HG03025 (cell line): Measurements from ENCODE around the gene MT1H.
"Not testable (repeated sequence)": the region's sequence is repeated elsewhere in the genome, so short reads cannot be mapped to it uniquely, and the experiment has no call there.

Experiments used
- ATAC-seq: cut with Tn5 transposase; IDR thresholded peaks from one replicate; pipeline ENCODE4 v1.9.1; 2021; ENCODE audit warnings: mild to moderate bottlenecking, moderate library complexity; ENCODE audit not compliant: unreplicated experiment, low FRiP score

The MT1H gene

DNA sequence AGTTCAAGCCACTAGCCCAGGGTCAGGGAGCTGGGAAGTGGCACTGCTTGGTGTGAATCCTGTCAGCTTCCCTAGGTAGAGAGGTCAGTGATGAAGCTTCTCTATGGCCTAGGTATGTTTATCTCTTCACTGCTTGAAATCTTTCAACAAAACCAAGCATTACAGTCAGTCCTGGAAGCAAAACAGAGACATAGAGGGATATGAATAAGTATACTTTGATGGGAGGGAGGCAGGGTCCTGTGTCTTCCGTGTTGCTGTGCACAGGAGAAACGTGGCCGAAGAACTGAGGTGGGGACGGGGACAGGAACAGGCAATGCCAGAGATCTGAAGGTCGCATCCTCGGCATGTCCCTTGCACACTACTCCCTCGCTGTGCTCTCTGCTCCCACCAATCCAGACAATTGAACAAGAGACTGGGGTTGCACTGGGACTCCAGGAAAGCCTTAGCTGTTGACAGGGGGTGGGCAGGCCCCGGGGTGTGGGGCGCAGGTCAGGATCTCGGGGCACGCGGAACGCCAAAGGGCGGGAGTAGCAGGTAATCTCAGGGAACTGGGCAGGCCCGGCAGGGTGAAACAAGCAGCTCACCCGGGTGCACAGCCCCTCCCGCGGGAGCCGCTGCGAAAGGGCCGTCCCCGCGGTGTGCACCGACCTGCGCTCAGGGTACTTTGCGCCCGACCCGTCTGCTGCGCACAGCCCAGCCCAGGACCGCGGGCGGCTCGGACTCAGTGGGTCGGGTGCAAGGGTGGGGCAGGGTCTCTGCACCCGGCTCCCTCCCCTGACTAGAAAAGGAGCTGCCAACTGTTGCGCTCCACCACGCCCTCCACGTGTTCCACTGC, at the start of gene MT1H:
TSS of gene MT1H (plus strand) at position 810 of the 835 bp plus-strand sequence. CDS start 71 bp downstream, outside the sequence.
- ATAC-seq = no peak

DNA sequence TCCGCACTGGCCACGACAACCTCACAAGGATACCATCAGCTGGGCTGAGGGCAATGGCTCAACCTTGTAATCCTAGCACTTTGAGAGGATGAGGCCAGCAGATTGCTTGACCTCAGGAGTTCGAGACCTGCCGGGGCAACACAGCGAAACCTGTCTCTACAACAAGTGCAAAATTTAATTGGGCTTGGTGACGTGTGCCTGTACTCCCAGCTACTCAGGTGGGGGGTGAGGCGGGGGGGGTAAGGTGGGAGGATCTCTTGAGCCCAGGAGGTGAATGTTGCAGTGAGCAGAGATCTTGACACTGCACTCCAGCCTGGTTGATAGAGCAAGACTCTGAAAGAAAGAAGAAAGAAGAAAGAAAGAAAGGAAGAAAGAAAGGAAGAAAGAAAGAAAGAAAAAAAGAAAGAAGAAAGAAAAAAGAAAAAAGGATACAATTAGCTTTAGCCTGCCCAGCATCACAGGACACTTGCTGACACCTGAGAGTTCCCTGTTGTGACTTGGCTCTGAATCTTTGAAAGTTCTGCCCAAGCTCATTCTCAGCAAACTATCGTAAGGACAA, 49.2 kb upstream of the MT1H start:
- ATAC-seq = no peak

DNA sequence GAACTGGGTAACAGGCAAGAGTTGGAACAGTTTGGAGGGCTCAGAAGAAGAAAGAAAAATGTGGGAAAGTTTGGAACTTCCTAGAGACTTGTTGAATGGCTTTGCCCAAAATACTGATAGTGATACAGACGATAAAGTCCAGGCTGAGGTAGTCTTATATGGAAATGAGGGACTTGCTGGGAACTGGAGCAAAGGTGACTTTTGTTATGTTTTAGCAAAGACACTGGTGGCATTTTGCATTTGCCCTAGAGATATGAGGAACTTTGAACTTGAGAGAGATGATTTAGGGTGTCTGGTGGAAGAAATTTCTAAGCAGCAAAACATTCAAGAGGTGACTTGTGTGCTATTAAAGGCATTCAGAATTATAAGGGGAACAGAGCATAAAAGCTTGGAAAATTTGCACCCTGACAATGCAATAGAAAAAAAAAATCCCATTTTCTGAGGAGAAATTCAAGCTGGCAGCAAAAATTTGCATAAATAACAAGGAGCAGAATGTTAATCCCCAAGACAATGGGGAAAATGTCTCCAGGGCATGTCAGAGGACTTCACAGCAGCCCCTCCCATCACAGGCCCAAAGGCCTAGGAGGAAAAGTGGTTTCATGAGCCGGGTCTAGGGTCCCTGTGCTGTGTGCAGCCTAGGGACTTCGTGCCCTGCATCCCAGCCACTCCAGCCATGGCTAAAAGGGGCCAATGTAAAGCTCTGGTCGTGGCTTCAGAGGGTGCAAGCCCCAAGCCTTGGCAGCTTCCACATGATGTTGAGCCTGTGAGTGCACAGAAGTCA, 47.8 kb upstream of the MT1H start:
- not testable (repeated sequence) for ATAC-seq

DNA sequence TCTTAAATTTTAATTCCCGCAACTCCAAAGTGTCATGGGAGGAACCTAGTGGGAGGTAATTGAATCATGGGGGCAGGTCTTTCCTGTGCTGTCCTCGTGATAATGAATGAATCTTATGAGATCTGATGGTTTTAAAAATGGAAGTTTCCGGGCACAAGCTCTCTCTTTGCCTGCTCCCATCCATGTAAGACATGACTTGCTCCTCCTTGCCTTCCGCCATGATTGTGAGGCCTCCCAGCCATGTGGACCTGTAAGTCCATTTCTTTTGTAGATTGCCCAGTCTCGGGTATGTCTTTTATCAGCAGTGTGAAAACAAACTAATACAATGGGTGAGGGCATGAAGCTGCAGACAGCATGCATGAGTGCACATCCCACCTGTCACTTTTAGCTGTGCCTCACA, 46.4 kb upstream of the MT1H start:
- ATAC-seq = not testable (repeated sequence)

DNA sequence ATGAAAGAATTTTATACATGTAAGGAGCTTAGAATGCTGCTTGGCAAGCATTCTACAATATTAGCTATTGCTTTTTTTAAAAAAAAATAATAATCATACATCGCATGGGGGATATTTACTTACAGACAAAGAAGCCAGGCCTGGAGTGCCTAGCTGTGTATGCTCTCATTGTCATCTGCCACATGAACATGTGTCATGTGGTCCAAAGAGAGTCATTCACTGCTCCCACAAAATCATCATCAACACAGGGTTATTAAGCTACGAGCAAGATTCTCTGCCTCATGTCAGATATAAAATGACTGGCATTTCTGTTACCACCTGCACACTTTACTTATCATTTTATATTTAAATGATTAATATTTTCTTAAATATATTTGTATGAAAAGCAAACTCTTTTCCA, 46.0 kb upstream of the MT1H start:
- ATAC-seq = no peak

DNA sequence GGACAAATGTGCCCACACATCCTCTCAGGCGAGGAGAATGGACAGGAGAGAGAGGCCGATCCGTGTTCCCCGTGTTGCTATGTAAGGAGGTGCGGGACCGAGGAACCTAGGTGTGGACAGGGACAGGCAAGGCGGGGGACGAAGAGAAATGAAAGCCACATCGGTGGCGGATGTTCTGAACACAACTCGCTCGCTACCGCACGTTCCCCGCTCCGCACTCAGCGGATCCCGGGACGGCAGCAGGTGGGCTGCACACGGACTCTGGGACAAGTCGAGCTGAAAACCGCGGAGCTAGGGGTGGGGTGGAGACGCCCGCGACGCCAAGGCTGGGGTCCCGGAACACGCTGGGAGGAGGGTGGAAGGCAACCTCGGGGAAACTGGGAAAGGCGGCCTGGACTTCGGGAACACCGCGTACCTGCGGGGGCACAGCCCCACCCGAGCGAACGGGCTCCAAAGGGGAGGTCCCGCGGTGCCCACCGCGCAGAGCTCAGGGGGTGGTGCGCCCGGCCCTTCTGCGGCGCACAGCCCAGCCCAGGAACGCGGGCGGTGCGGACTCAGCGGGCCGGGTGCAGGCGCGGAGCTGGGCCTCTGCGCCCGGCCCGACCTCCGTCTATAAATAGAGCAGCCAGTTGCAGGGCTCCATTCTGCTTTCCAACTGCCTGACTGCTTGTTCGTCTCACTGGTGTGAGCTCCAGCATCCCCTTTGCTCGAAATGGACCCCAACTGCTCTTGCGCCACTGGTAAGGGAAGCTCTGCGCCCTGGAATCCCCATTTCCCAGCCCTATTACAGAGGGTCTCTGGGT, 44.3 kb upstream of the MT1H start, which contains the start of gene MT1E:
TSS of gene MT1E (plus strand) at position 642 of the 803 bp plus-strand sequence. CDS start at position 713, 71 bp downstream.
- ATAC-seq = no peak

DNA sequence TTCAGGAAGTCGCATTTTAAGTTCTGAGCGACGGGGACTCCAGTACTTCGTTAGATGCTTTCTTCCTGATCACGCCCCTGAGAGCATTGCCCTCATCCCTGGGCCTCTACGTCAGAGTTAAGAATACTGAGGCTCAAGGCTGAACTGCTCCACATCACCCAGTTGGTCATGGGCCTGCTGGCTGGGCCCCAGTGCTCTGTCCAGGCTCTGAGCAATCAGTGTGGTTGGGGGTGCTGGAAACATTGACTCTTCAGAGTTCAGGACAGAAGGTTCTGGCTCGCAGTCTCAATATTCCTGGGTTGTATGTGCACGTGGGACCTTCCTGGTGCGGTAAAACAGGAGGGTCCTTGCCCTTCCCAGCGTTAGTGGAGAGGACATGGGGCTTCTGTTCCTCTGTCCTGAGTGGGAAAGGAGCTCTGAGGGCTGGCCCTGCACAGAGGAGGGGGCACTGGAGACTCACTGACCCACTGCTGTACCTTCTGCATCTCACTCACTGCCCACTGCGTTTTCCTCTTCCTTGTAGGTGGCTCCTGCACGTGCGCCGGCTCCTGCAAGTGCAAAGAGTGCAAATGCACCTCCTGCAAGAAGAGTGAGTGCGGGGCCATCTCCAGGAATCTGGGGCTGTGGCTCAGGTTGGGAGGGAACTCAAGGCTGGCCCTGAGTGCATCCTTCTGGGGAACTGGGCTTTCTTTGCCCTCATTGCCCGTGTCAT, 43.5 kb upstream of the MT1H start:
- no peak for ATAC-seq

DNA sequence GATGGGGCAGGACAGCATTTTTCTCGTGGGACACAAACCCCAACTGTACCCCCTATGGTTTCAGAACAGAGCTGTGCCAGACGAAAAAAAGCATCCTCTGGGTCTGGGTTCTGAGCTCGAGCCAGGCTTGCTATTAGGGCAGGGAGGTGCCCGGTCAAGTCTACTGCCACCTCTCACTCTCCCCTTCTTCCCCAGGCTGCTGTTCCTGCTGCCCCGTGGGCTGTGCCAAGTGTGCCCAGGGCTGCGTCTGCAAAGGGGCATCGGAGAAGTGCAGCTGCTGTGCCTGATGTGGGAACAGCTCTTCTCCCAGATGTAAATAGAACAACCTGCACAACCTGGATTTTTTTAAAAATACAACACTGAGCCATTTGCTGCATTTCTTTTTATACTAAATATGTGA, 42.9 kb upstream of the MT1H start:
- no peak for ATAC-seq

DNA sequence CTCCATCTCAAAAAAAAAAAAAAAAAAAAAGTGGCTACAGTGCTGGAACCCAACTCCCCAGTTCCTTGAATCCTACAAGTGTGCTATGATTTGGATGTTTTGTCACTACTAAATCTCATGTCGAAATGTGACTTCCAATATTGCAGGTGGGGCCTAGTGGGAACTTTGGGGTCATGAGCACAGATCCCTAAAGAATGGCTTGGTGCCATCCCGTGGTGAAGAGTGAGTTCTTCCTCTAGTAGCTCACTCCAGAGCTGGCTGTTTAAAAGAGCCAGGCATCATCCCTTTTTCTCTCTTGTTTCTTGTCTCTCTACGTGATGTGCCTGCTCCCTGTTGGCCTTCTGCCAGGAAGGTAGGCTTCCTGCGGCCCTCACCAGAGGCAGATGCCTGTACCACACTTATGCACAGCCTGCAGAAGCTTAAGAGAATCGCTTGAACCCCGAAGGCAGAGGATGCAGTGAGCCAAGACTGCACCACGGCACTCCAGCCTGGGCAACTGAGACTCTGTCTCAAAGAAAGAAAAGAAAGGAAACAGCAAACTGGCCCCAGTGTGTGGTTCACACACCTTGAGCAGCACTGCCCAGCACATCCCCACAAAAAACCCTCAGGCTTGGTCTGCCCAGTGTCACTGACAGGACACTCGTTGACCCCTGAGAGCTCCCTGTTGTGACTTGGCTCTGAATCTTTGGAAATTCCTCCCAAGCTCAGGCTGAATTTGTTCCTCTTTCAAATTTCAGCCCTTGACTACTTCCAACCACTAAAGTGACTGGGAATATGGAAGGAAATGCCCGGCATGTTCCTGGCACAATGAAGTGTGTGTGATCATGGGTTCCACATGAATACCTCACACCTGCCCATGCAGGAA, 40.9 kb upstream of the MT1H start:
- no peak for ATAC-seq

DNA sequence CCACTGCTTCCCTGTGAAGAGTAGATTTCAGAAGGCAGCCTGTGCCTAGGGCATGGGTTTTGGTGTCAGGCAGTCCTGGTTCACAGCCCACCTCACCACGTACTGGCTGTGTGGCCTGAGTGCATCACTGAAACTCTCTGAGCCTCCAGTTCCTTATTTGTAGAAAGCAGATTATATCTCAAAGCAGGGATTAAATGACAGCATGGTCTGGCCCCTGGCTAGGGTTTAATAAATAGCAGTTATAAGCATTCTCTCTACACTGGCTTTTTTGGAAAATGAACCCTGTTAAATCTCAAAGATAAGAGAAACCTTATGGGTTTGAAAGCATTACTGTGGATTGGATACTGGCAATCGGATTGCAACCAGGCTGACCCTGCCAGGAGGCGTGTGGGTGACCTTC, 40.1 kb upstream of the MT1H start:
- ATAC-seq = no peak

DNA sequence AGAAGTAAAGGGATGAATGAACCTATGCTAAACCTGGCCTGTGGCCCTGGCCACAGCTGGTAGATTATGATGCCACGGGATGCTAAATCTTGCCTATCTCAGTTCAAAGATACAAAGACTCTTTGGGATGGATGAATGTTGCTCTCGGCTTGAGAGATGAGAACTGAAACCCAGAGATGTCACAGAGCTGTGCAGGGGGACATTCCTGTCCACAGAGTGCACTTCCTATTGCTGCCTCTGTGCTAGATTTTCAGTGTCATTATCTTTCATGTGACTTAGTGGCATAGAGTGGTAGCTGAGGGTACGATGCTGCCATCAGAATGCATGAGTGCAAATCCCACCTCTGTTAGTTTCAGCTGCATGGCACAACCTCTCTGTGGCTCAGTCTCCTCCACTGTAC, 39.5 kb upstream of the MT1H start:
- no peak for ATAC-seq

DNA sequence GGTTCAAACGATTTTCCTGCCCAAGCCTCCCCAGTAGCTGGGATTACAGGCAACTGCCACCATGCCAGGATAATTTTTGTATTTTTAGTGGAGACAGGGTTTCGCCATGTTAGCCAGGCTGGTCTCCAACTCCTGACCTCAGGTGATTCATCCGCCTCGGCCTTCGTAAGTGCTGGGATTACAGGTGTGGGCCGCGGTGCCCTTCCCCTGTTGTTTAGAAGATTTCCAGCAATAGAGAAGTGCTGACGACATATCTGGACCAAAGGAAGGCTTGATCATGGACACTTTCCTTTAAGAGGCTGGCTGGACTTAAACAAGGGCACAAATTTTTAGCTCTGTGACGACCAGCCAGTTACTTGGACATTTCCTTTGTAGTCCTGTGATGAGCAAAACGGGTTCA, 38.4 kb upstream of the MT1H start:
- no peak for ATAC-seq

DNA sequence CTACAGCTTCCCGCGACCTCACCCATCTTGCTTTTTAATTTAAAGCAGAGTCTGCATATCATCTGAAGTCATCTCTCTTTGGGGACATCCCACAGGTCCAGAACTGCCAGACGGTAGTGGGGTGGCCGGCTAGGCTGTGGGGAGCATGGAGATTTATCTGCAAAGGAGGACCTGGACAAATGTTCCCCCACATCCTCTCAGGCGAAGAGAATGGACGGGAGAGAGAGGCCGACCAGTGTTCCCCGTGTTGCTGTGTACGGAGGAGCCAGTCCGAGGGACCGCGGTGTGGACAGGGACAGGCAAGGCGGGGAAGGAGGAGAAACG, 37.8 kb upstream of the MT1H start:
- ATAC-seq = no peak

DNA sequence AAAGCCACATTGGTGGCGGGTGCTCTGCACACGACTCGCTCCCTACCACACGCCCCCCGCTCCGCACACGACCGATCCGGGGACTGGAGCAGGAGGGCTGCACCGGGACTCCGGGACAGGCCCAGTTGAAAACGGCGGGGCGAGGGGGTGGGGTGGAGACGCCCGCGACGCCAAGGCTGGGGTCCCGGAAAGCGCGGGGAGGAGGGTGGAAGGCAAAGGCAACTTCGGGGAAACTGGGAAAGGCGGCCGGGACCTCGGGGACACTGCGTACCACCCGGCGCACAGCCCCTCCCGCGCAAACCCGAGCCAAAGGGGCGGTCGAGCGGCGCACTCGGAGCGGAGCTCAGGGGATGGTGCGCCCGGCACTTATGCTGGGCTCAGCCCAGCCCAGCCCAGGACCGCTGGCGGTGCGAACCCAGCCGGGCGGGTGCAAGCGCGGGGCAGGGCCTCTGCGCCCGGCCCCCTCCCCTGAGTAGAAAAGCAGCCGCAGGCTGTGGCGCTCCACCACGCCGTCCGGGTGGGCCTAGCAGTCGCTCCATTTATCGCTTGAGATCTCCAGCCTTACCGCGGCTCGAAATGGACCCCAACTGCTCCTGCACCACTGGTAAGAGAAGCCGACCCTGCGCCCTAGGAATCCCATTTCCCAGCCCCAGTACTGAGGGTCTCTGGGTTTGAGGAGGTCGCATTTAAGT, 37.3 kb upstream of the MT1H start, which contains the start of gene MT1M:
TSS of gene MT1M (plus strand) at position 504 of the 692 bp plus-strand sequence. CDS start at position 577, 73 bp downstream.
- ATAC-seq = no peak

DNA sequence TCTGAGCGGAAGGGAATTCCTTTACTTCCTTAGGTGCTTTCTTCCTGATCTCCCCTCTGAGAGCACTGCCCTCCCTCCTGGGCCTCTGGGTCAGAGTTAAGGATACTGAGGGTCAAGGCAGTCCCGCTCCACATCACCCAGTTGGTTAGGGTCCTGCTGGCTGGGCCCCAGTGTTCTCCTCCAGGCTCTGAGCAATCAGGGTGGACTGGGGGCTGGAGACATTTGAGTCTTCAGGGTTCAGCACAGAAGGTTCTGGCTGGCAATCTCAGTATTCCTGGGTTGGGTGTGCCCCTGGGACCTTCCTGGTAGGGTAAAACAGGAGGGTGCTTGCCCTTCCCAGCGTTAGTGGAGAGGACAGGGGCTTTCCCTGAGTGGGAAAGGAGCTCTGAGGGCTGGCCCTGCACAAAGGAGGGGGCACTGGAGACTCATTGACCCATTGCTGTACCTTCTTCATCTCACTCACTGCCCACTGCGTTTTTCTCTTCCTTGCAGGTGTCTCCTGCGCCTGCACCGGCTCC, 36.7 kb upstream of the MT1H start:
- ATAC-seq = no peak

DNA sequence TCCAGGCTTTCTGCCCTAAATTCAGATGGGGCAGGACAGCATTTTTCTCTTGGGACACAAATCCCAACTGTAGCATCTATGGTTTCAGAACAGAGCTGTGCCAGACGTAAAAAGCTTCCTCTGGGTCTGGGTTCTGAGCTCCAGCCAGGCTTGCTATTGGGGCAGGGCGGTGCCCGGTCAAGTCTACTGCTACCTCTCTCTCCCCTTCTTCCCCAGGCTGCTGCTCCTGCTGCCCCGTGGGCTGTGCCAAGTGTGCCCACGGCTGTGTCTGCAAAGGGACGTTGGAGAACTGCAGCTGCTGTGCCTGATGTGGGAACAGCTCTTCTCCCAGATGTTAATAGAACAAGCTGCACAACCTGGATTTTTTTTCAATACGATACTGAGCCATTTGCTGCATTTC, 36.1 kb upstream of the MT1H start:
- no peak for ATAC-seq

DNA sequence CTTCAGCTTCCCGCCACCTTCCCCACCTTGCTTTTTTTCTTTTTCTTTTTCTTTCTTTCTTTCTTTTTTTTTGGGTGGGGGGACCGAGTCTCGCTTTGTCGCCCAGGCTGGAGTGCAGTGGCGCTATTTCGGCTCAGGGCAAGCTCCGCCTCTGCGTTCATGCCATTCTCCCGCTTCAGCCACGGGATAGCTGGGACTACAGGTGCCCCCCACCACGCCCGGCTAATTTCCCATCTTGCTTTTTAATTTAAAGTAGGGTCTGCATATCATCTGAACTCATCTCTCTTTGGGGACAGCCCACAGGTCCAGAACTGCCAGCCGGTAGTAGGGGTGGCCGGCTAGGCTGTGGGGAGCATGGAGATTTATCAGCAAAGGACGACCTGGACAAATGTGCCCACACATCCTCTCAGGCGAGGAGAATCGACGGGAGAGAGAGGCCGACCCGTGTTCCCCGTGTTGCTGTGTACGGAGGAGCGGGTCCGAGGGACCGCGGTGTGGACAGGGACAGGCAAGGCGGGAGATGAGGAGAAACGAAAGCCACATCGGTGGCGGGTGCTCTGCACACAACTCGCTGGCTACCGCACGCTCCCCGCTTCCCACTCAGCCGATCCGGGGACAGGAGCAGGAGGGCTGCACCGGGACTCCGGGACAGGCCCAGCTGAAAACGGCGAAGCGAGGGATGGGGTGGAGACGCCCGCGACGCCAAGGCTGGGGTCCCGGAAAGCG, 34.7 kb upstream of the MT1H start:
- no peak for ATAC-seq
